Tongue (tissue), 2 donors: ENCODE data around the gene CNGB1. TPM values are rescaled to one million over a fixed set of nuclear protein-coding genes. Genes with fewer than 3 reads are reported as not detected.
"Not testable (repeated sequence)": the region's sequence is repeated elsewhere in the genome, so short reads cannot be mapped to it uniquely, and the experiment has no call there.

Experiments used
- DNase-seq: peaks from one replicate; pipeline ENCODE4 v3.0.0-alpha.2; 2015
- total RNA-seq: library from RNA; depleted of rRNA; stranded (reverse); fragments of >200 nt; gene quantifications from one replicate; pipeline ENCODE4 v1.2.3, GENCODE V29; 2014

Gene CNGB1
- total RNA-seq, 1 donor from 2014 or later = 0.41 TPM

DNA sequence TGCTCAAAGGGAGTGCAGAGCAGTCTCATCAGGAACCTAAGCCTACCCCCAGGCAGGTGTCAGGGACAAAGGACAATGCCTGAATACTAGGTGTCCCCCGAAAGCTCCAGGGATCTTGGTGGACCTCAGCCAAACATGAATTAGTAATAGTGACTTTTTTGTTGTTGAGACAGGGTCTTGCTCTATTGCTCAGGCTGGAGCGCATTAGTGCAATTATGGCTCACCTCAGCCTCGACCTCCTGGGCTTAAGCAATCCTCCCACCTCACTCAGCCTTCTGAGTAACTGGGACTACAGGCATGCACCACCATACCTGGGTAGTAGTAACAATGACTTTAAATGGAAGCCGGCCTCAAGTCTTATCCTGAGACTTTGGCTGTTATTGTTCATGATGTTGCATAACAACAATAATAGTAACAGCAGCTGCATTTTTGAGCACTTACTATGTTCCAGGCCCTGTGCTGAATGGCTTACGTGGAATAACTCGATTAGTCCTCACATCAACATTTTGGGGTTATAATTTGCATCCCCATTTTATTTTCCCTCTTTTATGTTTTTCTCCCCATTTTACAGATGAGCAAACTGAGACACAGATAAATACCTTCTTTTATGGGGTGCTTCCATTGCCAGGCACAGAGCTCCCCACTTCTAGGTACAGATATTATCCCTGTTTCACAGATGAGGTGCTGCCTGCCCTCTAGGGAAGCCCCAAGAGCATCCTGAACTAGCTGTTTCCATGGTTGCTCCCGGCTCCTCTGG is 19.5 kb downstream of the CNGB1 start:
- no peak for DNase-seq

- no peak for DNase-seq
These were observed 20.5 kb downstream of the CNGB1 start for GRCh38 chr16:57950382-57950781.

DNA sequence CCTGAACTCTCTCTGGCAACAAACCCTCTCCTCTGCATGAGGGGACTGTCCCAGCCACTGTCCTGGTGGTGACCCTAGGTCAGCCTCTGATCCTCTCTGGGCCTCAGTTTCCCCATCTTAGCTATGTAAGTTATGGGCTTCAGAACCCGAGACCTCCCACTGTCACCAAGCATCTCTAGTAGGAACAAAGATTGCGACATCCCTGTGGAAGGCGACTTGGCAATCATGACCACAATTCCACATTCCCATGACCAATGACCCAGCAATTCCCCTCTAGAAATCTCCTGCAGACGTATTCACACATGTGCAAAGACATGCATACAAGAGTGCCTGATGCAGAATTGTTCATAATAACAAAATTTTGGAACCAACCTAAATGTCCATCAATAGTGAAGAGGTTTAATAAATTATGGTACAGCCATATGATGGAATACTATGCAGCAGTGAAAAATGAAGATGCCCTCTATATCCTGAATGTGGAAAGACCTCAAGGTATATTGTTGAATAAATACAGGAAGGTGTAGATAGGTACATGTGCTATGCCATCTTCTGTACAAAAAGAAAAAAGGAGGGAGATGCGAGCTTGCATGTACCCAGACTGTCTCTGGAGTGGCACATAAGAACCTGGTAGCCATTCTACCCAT is 21.2 kb downstream of the CNGB1 start:
- DNase-seq = no peak

GRCh38 chr16:57949013-57949412 is 21.9 kb downstream of the CNGB1 start:
- no peak for DNase-seq

DNA sequence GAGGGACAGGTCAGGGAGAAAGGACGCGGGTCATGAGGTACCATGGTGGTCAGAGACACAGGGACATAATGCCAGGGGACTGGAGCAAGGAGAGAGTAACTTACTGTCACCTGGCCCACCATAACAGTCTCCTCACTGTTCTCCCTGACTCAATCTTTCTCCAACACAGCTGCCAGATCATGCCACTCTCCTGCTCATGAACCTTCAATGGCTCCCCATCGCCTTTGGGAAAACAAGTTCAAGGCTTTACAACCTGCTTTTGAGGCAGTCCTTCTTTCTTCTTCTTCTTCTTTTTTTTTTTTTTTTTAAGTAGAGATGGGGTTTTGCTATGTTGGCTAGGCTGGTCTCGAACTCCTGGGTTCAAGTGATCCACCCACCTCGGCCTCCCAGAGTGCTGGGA is 22.9 kb downstream of the CNGB1 start:
- no peak for DNase-seq

DNA sequence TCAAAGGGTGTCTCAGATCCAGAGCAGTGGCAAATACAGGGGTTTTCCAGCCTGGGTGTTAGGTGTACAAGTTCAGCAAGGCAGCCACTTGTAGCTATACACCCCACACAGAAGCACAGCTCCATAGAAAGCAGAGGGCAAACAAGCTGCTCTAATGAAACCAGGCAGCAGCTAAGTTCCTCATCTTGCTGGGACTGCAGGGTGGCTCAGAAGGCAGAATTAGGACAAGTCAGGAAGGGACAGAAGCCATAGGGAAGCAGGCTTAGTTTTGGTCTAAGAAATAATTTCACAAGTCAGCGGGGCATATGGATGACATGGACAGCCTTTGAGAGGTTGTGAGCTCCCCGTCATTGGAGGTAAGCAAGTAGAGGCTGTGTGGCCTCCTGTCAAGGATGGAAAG is 23.7 kb downstream of the CNGB1 start:
- no peak for DNase-seq

DNA sequence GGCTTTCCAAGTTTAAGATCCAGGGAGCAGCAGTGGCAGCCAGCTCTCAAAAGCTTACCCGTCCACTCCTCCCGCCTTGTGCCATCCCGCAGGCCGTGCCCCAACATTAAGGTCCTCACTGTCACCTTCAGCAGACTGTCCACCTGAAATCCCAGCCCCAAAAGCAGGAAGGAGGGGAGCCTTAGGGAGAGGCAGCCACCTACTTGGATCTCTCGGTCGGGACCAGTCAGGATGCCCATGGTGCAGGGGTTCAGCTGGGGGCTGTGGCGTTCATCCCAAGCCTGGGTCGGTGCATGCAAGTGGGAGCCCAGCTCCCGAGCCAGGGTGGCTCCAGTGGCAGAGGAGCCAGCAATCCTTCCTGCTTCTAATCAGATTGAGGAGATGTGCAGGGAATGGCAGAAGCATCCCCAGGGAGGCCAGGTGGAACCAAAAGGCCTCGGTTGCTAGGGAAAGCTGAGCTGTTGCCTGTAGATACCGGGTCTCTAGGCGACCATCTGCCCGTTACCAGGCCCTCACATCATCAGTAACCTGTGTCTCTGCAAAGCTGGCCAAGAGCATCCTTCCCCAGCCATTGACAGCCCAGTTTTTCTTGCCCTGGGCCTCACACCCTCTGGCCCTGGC is 24.6 kb downstream of the CNGB1 start:
- DNase-seq = peak; percentile 20

- DNase-seq = no peak
These were observed 25.2 kb downstream of the CNGB1 start for GRCh38 chr16:57945740-57946138.

DNA sequence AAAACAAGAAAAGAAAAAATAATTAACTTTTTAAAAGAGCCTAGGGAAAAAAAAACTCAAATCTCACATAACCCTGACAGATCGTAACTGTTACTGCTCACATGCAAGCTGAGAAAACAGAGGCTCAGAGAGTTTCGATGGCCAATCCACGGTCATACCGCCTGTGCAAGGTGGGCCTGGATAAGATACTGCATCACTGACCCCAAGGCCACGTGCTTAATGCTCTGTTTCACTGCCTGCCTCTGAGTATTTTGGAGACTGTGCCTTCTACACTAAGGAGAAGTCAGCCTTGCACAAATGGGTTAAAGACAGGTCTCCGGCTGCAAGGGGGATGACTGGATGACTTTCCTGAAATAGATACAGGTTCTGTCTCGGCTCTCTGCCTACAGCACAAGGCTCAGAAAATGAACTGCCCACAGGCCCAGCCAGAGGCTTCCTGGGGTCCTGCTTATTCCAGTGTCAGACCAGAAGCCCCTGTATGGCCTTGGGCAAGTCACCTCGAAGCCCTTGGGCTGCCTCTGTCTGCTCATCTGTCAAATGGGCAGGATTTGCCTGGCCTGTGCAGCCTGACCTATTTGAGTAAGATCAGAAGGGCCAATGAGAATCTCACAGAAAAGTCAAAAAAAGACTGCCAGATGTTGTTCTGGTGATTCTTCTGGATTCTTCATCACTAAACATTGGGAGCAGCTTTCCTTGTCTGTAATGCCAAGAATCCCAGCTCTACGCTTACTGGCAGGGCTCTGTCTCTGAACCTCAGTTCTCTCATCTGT is 25.8 kb downstream of the CNGB1 start:
- DNase-seq = no peak

- not testable (repeated sequence) for DNase-seq
These were observed 27.5 kb downstream of the CNGB1 start for GRCh38 chr16:57943381-57943780.

GRCh38 chr16:57941901-57942300 is 29.0 kb downstream of the CNGB1 start:
- not testable (repeated sequence) for DNase-seq

GRCh38 chr16:57941016-57941664 is 29.8 kb downstream of the CNGB1 start:
- DNase-seq = peak; percentile 50

DNA sequence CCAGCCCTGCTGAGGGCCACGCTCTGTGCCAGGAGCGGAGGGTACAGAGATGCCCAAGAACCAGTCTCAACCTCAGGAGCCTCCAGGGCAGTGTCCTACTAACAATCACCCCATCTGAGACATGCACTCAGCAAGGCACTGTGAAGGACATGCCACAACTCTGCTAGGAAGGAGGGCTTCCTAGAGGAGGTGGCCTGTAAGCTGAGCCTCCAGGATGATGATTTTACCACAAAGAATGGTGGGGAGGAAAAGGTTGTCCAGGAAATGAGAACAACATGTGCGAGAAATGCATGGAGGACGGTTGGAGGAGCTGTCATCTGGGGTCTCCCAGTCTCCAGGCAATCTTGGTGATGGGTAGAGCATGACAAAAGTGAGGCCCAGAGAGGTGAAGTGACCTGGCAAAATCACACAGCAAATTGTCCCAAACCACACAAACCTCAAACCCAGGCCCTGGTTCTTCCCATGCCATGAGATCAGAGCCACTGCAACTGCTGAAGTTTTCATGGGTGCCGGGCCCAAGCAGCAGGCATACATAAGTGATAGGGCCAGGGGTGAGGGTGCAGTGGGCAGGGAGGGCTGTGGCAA is 30.5 kb downstream of the CNGB1 start:
- DNase-seq = no peak

- DNase-seq = no peak
These were observed 31.1 kb downstream of the CNGB1 start for GRCh38 chr16:57939872-57940224.

DNA sequence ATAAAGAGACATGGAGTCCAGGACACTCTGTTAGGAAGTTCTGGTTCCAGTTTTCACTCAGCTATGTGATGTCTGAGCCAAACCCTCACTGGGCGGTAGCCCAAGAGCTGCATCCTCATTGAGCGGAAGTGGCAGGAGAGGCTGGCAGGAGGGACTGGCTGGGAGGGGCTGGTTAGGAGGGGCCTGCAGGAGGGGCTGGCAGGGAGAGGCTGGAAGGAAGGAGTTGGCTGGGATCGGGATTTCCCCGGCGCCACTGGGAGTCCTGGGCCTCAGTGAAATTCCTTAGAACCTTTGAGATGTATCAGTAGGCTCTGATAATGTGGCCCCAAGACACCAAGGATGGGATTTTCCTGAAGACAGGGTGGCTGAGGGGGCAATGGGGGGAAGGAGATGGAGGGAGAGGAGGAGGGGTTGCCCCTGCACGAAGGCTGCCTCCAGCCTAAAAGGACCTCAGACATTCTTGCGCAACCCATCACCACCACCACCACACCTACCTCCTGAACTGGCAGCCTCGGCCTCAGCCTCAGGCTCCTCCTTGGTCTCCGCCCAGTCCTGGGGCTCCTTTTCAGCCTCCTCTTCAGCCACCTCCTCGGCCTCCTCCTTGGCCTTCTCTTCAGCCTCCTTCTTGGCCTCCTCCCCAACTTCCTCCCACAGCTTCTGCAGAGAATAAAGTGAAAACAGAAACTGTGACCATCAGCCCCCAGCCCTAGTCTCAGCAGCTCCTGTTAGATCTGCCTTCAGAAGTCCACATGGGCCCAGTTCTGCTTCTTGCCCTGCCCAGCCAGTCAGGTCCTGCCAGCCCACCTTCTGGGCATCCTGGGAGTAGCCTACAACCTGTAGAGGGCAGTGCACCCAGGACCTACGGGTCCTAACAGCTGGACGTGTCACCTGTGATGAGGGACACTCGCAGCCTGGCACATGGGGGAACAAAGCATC is 31.7 kb downstream of the CNGB1 start:
- DNase-seq = peak; percentile 61

GRCh38 chr16:57938484-57938883 is 32.4 kb downstream of the CNGB1 start:
- no peak for DNase-seq

- DNase-seq = no peak
These were observed 33.1 kb downstream of the CNGB1 start for GRCh38 chr16:57937861-57938260.

GRCh38 chr16:57935904-57936303 is 35.0 kb downstream of the CNGB1 start:
- no peak for DNase-seq

GRCh38 chr16:57930533-57930932 is 40.4 kb downstream of the CNGB1 start:
- no peak for DNase-seq

- no peak for DNase-seq
These were observed 41.7 kb downstream of the CNGB1 start for GRCh38 chr16:57929250-57929649.

DNA sequence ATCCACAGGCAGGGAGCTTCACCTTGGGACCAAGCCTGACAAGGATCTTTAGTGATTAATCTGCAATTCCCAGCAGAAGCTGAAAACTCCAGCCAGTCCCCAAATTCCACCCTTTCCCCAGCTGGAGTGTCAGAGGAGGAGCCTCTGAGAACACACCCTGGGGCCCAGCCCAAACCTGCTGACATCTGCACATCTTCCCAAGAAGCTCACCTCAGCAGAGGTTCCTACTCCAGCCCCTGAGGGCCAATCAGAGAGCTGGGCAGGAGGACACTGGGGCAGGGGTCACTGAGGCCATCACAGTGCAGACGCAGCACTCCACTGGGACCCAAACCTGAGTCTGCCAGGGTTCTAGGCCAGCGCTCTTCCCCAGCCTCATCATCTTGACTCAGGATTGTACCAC is 44.9 kb downstream of the CNGB1 start:
- no peak for DNase-seq
